Progenitor cell of endocrine pancreas (in vitro differentiated cells): ENCODE results near the gene ATP8A2. TPM values are rescaled to one million over a fixed set of nuclear protein-coding genes. Genes with fewer than 3 reads are reported as not detected.

Experiments
- DNase-seq: peaks from one replicate; pipeline ENCODE4 v3.0.0; 2021; ENCODE audit warnings: low spot score; ENCODE audit not compliant: unreplicated experiment
- H3K27ac Mint-ChIP-seq: 2 replicates; pipeline ENCODE4 v1.8.0; 2021; ENCODE audit warnings: mild to moderate bottlenecking, moderate library complexity, mixed read lengths
- H3K27me3 Mint-ChIP-seq: 2 replicates; pipeline ENCODE4 v1.8.0; 2021; ENCODE audit warnings: mixed read lengths
- H3K36me3 Mint-ChIP-seq: 2 replicates; pipeline ENCODE4 v1.8.0; 2022; ENCODE audit warnings: mixed read lengths; ENCODE audit not compliant: insufficient read depth
- H3K4me1 Mint-ChIP-seq: 2 replicates; pipeline ENCODE4 v1.8.0; 2021; ENCODE audit warnings: low read depth, mixed read lengths
- H3K4me3 Mint-ChIP-seq: 2 replicates; pipeline ENCODE4 v1.8.0; 2021; ENCODE audit warnings: low read depth, mild to moderate bottlenecking, moderate library complexity, mixed read lengths
- H3K9me3 Mint-ChIP-seq: 2 replicates; pipeline ENCODE4 v1.8.0; 2021; ENCODE audit warnings: low read depth, mixed read lengths
- CTCF ChIP-seq: fragments of 200-600 bp; sonication (generic); IDR thresholded peaks from one replicate; pipeline ENCODE4 v1.5.0; 2021; ENCODE audit warnings: antibody characterized with exemption, mild to moderate bottlenecking; ENCODE audit not compliant: unreplicated experiment
- total RNA-seq: library from RNA; stranded (reverse); gene quantifications from 2 replicates; pipeline ENCODE4 v1.2.1, GENCODE V29; 2021

ATP8A2 gene
- total RNA-seq, 1 donor from 2014 or later, result 0.38 TPM

- H3K27me3 Mint-ChIP-seq, result peaks cover 14% of the 10 kb centered on the region
- no peaks in the 10 kb centered on the region for H3K36me3 Mint-ChIP-seq
- H3K27ac Mint-ChIP-seq, result no peak overlapping the region
- no peak for TF ChIP-seq CTCF
- no peak for DNase-seq
- no peaks in the 10 kb centered on the region for H3K9me3 Mint-ChIP-seq
- H3K4me3 Mint-ChIP-seq, result no peak overlapping the region
- H3K4me1 Mint-ChIP-seq, result peaks cover 2% of the 10 kb centered on the region
Measured at GRCh38 chr13:25872481-25873241, 500.9 kb downstream of the ATP8A2 start.

- no peaks in the 10 kb centered on the region for H3K36me3 Mint-ChIP-seq
- H3K27ac Mint-ChIP-seq, result no peak overlapping the region
- no peaks in the 10 kb centered on the region for H3K9me3 Mint-ChIP-seq
- H3K27me3 Mint-ChIP-seq, result peaks cover 14% of the 10 kb centered on the region
- no peak overlapping the region for H3K4me3 Mint-ChIP-seq
- no peak for TF ChIP-seq CTCF
- DNase-seq, result no peak
- H3K4me1 Mint-ChIP-seq, result peaks cover 2% of the 10 kb centered on the region
Measured at GRCh38 chr13:25873242-25873612, 501.5 kb downstream of the ATP8A2 start.

GRCh38 chr13:25874064-25874737 lies 502.4 kb downstream of the ATP8A2 start:
- H3K9me3 Mint-ChIP-seq, result no peaks in the 10 kb centered on the region
- no peaks in the 10 kb centered on the region for H3K36me3 Mint-ChIP-seq
- TF ChIP-seq CTCF, result no peak
- no peak overlapping the region for H3K27ac Mint-ChIP-seq
- no peak for DNase-seq
- H3K4me1 Mint-ChIP-seq, result peaks cover 2% of the 10 kb centered on the region
- no peak overlapping the region for H3K4me3 Mint-ChIP-seq
- H3K27me3 Mint-ChIP-seq, result peaks cover 12% of the 10 kb centered on the region

GRCh38 chr13:25874907-25875306 lies 503.1 kb downstream of the ATP8A2 start:
- no peak for DNase-seq
- no peaks in the 10 kb centered on the region for H3K36me3 Mint-ChIP-seq

GRCh38 chr13:25876247-25876646 lies 504.5 kb downstream of the ATP8A2 start:
- Mint-ChIP-seq H3K4me1 (peaks cover 12% of the 10 kb centered on the region), H3K27ac (no peak overlapping the region), H3K4me3 (no peak overlapping the region), H3K36me3 (no peaks in the 10 kb centered on the region), H3K27me3 (peaks cover 6% of the 10 kb centered on the region), H3K9me3 (no peaks in the 10 kb centered on the region)
- no peak for TF ChIP-seq CTCF
- DNase-seq, result no peak

More at GRCh38 chr13:25874907-25875306, 503.1 kb downstream of the ATP8A2 start:
- peaks cover 12% of the 10 kb centered on the region for H3K27me3 Mint-ChIP-seq
- no peak for TF ChIP-seq CTCF
- no peaks in the 10 kb centered on the region for H3K9me3 Mint-ChIP-seq
- H3K27ac Mint-ChIP-seq, result no peak overlapping the region
- no peak overlapping the region for H3K4me3 Mint-ChIP-seq
- peaks cover 4% of the 10 kb centered on the region for H3K4me1 Mint-ChIP-seq
